Aortic smooth muscle cell (primary cell): ENCODE results near the gene TAX1BP3. TPM values are rescaled to one million over a fixed set of nuclear protein-coding genes. Genes with fewer than 3 reads are reported as not detected.

Experiments
- total RNA-seq: library from RNA; depleted of rRNA; stranded (reverse); fragments of >200 nt; gene quantifications from 2 replicates; pipeline ENCODE4 v1.2.3, GENCODE V29; 2014

The TAX1BP3 gene, protein sequence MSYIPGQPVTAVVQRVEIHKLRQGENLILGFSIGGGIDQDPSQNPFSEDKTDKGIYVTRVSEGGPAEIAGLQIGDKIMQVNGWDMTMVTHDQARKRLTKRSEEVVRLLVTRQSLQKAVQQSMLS
- total RNA-seq = 130 and 142 TPM in 2 replicates

DNA sequence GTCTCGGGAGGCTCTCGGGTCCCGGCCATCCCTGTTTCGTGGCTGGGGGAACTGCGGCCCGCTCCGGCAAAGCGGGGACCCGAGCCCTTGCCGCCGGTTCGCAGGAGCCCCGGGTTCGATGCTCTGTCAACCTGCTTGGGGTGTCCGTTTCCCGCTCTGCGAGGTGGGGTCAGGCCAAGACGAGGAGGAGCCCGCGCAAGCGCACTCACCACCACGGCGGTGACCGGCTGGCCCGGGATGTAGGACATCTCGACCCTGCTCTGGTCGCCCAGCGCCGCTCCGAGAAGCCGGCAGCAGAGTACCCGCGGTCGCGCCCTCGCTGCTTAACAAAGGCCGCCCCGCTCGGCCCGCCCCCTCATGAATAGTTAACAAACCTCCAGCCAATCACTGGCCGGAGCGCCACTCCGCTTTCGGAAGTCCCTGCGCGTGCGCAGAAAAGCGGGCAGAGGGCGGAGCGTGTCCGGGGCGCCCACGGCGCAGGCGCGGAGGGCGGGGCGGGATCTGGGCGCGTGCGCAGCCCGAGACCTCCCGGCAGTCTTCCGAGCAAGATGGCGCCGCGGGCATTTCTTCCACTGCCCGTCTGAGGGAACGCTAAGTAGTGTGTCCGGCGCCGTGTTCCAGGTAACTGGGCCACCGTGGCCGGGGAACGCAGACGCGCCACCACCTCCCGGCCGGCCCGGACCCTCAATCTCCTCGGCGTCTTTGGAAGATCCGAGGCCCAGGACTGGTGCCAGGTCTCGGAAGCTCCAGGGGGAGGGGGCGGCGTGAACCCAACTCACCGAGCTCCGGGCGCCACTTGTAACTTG is at the start of gene TAX1BP3, which contains the start of gene EMC6:
Gene TAX1BP3 (minus strand): TSS at position 300 of the 806 bp plus-strand sequence. CDS start 52 bp downstream, at position 248.
Gene EMC6 (plus strand): TSS at position 534 of the 806 bp plus-strand sequence. CDS start 335 bp downstream, outside the sequence.

DNA sequence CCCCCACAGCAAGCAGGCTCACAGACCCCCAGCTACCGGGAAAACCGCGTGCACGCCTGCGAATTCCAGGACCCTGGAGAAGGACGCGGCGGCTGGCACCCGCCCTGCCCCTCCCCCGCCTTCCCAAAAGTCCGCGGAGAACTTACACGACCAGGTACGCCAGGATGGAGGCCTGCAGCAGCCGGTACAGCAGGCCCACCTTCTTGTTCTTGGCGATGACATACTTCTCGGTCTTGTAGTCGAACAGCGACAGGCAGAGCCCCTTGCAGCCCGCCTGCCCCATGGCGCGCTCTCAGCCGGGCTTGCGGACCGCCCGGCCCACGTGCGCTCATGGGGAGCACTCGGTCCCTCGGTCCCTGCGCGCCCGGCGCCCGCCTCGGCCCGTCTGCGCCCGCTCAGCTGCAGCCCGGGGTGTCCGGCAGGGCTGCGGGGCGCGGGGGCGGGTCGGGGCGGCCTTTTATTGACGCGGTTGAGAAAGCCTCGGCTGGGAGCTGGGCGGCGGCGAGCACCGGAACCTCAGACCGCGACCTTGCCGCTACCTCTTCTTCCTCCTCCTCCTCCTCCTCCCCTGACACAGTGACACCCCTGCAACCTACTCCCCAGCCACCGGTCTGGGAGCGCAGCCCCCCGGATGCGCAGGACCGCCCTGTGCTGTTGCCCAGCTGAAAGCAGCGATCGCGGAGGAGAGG is 27.5 kb upstream of the TAX1BP3 start, which contains the start of gene P2RX5:
Gene P2RX5 (minus strand): TSS at position 433 of the 689 bp plus-strand sequence. CDS start 150 bp downstream, at position 283.

DNA sequence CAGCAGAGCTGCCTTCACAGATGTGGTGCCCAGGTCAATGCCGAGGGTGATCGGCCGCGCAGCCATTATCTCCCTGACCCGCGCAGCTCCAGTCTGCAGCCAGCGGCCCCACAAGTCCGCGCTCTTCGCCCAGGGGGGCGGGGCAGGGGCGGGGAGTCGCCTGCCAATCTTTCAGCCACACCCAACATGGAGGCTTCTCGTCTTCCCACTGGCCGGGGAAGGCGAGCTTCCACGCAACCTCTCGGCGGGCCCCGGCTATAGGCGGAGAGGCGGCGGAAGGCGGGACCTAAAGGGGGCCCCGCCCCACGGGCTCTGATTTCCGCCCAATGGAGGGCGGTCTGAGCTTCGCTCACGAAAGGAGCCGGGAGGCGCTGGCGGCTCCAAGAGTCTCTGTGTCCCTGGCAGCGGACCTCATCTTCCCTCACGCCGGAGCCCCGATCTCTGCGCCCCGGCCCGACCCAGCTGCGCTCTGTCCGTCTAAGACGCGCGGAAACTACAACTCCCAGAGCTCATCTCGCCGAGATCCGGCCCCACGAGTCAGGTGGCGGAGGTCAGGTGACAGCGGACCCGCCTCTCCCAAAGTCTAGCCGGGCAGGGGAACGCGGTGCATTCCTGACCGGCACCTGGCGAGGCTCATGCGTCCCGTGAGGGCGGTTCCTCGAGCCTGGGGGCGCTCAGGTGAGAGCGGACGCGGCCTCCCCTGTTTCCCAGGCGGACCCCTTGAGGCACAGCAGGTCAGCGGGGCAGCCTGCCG is 32.0 kb downstream of the TAX1BP3 start, which contains the start of the genes CTNS and SHPK:
Gene CTNS (plus strand): TSS at position 607 of the 754 bp plus-strand sequence. CDS start 3,447 bp downstream, outside the sequence.
Gene SHPK (minus strand): TSS at position 97 of the 754 bp plus-strand sequence. CDS start 31 bp downstream, at position 66.

Other genes with a start within 250 kb of the TAX1BP3 start
- not detected in 2 replicates for gene OR1E2, start 234.7 kb downstream of the TAX1BP3 start, total RNA-seq
- gene SPATA22, start 196.8 kb downstream of the TAX1BP3 start, total RNA-seq = 0.87 TPM in 1 of 2 replicates, not detected in the other
- gene ASPA, start 192.6 kb downstream of the TAX1BP3 start, total RNA-seq = 0.06 and 0.13 TPM in 2 replicates
- gene TRPV3, start 110.8 kb downstream of the TAX1BP3 start, total RNA-seq = 0.53 and 0.68 TPM in 2 replicates
- 0.92 and 1.2 TPM in 2 replicates for gene TRPV1, start 59.2 kb downstream of the TAX1BP3 start, total RNA-seq
- gene SHPK, start 32.3 kb downstream of the TAX1BP3 start, total RNA-seq = 8.5 and 9.6 TPM in 2 replicates
- 12.4 and 19.2 TPM in 2 replicates for gene CTNS, start 31.8 kb downstream of the TAX1BP3 start, total RNA-seq
- gene EMC6, start 234 bp upstream of the TAX1BP3 start, total RNA-seq = 12.3 and 15.2 TPM in 2 replicates
- gene P2RX5, start 27.6 kb upstream of the TAX1BP3 start, total RNA-seq = 1.3 and 1.5 TPM in 2 replicates
- gene HASPIN, start 55.3 kb upstream of the TAX1BP3 start, total RNA-seq = 2.7 and 3.8 TPM in 2 replicates
- 19.5 and 19.7 TPM in 2 replicates for gene ITGAE, start 132.6 kb upstream of the TAX1BP3 start, total RNA-seq
- 16.8 and 18.5 TPM in 2 replicates for gene NCBP3, start 177.7 kb upstream of the TAX1BP3 start, total RNA-seq
- 6.3 and 10.3 TPM in 2 replicates for gene CAMKK1, start 224.5 kb upstream of the TAX1BP3 start, total RNA-seq
- 0.06 TPM in 1 of 2 replicates, not detected in the other for gene P2RX1, start 247.9 kb upstream of the TAX1BP3 start, total RNA-seq